Neural cell (in vitro differentiated cells): ENCODE results near the gene CRP.
"Not testable (repeated sequence)": the region's sequence is repeated elsewhere in the genome, so short reads cannot be mapped to it uniquely, and the experiment has no call there.

Experiments
- EP300 ChIP-seq: fragments of 450-650 bp; conservative IDR thresholded peaks from 2 replicates; pipeline ENCODE4 v1.6.1; 2014; ENCODE audit warnings: antibody characterized with exemption, mild to moderate bottlenecking, moderate library complexity; ENCODE audit not compliant: poor library complexity, severe bottlenecking
- EZH2 ChIP-seq: fragments of 200-600, 300-800 bp; shearing (Covaris generic), sonication (generic); IDR thresholded peaks from 2 replicates; pipeline ENCODE4 v1.6.1; 2014; ENCODE audit warnings: antibody characterized with exemption, low read length, borderline replicate concordance, mild to moderate bottlenecking; ENCODE audit not compliant: insufficient read depth, poor library complexity, severe bottlenecking
- POLR2AphosphoS5 ChIP-seq: IDR thresholded peaks from 2 replicates; pipeline ENCODE4 v1.6.1; 2012
- RAD21 ChIP-seq: fragments of 450-650 bp; conservative IDR thresholded peaks from 2 replicates; pipeline ENCODE4 v1.6.1; 2014; ENCODE audit warnings: antibody characterized with exemption, mild to moderate bottlenecking, moderate library complexity
- TAF1 ChIP-seq: IDR thresholded peaks from 2 replicates; pipeline ENCODE4 v1.6.1; 2012; ENCODE audit warnings: low read depth
- TF ChIP-seq, protein P1 (sequence below): fragments of 450-650 bp; IDR thresholded peaks from 2 replicates; pipeline ENCODE4 v1.5.1; 2014; ENCODE audit warnings: antibody characterized with exemption, mild to moderate bottlenecking, moderate library complexity; ENCODE audit not compliant: poor library complexity, severe bottlenecking
- TF ChIP-seq, protein P2 (sequence below): IDR thresholded peaks from 2 replicates; pipeline ENCODE4 v1.6.1; 2012; ENCODE audit warnings: borderline replicate concordance

DNA sequence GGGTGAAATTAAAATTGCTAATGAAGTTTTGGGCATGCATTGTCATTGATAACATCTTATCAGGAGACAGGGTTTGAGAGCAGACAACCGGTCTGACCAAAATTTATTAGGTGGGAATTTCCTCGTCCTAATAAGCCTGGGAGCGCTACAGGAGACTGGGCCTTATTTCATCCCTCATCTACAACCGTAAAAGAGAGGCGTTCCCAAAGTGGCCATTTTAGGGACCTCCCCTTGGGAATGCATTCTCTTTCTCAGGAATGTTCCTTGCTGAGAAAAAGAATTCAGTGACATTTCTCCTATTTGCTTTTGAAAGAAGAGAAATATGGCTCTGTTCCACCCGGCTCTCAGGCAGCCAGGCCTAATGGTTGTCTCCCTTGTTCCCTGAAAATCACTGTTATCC is 8.8 kb upstream of the CRP start:
- TF ChIP-seq, protein P1, sequence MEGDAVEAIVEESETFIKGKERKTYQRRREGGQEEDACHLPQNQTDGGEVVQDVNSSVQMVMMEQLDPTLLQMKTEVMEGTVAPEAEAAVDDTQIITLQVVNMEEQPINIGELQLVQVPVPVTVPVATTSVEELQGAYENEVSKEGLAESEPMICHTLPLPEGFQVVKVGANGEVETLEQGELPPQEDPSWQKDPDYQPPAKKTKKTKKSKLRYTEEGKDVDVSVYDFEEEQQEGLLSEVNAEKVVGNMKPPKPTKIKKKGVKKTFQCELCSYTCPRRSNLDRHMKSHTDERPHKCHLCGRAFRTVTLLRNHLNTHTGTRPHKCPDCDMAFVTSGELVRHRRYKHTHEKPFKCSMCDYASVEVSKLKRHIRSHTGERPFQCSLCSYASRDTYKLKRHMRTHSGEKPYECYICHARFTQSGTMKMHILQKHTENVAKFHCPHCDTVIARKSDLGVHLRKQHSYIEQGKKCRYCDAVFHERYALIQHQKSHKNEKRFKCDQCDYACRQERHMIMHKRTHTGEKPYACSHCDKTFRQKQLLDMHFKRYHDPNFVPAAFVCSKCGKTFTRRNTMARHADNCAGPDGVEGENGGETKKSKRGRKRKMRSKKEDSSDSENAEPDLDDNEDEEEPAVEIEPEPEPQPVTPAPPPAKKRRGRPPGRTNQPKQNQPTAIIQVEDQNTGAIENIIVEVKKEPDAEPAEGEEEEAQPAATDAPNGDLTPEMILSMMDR, result not testable (repeated sequence)
- not testable (repeated sequence) for TF ChIP-seq POLR2AphosphoS5, EP300, EZH2, RAD21, TAF1
- TF ChIP-seq, protein P2, sequence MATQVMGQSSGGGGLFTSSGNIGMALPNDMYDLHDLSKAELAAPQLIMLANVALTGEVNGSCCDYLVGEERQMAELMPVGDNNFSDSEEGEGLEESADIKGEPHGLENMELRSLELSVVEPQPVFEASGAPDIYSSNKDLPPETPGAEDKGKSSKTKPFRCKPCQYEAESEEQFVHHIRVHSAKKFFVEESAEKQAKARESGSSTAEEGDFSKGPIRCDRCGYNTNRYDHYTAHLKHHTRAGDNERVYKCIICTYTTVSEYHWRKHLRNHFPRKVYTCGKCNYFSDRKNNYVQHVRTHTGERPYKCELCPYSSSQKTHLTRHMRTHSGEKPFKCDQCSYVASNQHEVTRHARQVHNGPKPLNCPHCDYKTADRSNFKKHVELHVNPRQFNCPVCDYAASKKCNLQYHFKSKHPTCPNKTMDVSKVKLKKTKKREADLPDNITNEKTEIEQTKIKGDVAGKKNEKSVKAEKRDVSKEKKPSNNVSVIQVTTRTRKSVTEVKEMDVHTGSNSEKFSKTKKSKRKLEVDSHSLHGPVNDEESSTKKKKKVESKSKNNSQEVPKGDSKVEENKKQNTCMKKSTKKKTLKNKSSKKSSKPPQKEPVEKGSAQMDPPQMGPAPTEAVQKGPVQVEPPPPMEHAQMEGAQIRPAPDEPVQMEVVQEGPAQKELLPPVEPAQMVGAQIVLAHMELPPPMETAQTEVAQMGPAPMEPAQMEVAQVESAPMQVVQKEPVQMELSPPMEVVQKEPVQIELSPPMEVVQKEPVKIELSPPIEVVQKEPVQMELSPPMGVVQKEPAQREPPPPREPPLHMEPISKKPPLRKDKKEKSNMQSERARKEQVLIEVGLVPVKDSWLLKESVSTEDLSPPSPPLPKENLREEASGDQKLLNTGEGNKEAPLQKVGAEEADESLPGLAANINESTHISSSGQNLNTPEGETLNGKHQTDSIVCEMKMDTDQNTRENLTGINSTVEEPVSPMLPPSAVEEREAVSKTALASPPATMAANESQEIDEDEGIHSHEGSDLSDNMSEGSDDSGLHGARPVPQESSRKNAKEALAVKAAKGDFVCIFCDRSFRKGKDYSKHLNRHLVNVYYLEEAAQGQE, result not testable (repeated sequence)
